ENCODE data around the gene CEBPG. TPM values are rescaled to one million over a fixed set of nuclear protein-coding genes. Genes with fewer than 3 reads are reported as not detected.

The CEBPG gene
- total RNA-seq, 4 donors from 2014 or later: 22.4 to 66.7 (median 46.9) TPM

GRCh38 chr19:33334271-33334670 is 39.2 kb upstream of the CEBPG start:
- Histone ChIP-seq H3K36me3 (no peaks in the 10 kb centered on the region), H3K9me3 (no peaks in the 10 kb centered on the region), H3K4me1 (peaks cover 0 to 3% (median 0%) of the 10 kb centered on the region in 4 donors), H3K27me3 (no peaks in the 10 kb centered on the region), H3K4me3 (no peak overlapping the region), H3K27ac (no peak overlapping the region)
- no peak for TF ChIP-seq EP300 (IDR thresholded peaks at IDR 0.05; ENCODE audit: low read depth)
- in situ Hi-C loops (cut with MboI; ENCODE audit: low pct_ligation_motif_present in 1 of 4, low pct_unique_long_range_greater_than_20kb in 1 of 4, low sequenced_read_pairs in 3 of 4) (no loop called here), intact Hi-C loops (cut with DNase I; ENCODE audit: low total_unique reads) (no loop called here)
- 96 to 98% methylated on average over 3 of the region's 3 CpGs for WGBS, 2 donors (ENCODE audit: low coverage in 1 of 2)
- DNase-seq: no peak

GRCh38 chr19:33335446-33335845 is 38.1 kb upstream of the CEBPG start:
- 80 to 84% methylated on average over 2 to 5 of the region's 5 CpGs for WGBS, 2 donors (ENCODE audit: low coverage in 1 of 2)
- in situ Hi-C loops (cut with MboI; ENCODE audit: low pct_ligation_motif_present in 1 of 4, low pct_unique_long_range_greater_than_20kb in 1 of 4, low sequenced_read_pairs in 3 of 4) (no loop called here), intact Hi-C loops (cut with DNase I; ENCODE audit: low total_unique reads) (no loop called here)
- no peak for DNase-seq
- H3K4me1 ChIP-seq: peaks cover 0 to 5% (median 0%) of the 10 kb centered on the region in 4 donors
- no peak overlapping the region for H3K27ac ChIP-seq
- no peaks in the 10 kb centered on the region for H3K27me3 ChIP-seq
- TF ChIP-seq POLR2AphosphoS5 (IDR thresholded peaks at IDR 0.05) (no peak), CTCF (IDR thresholded peaks at IDR 0.05) (no peak), POLR2A (IDR thresholded peaks at IDR 0.05) (no peak), EP300 (IDR thresholded peaks at IDR 0.05; ENCODE audit: low read depth) (no peak)
- H3K4me3 ChIP-seq: no peak overlapping the region
- no peaks in the 10 kb centered on the region for H3K36me3 ChIP-seq
- H3K9me3 ChIP-seq: no peaks in the 10 kb centered on the region

- intact Hi-C loops (cut with DNase I; ENCODE audit: low total_unique reads): no loop called here
Observed at GRCh38 chr19:33339016-33339984, 34.2 kb upstream of the CEBPG start.

GRCh38 chr19:33340991-33341390 is 32.5 kb upstream of the CEBPG start:
- H3K4me1 ChIP-seq: peaks cover 0 to 5% (median 0%) of the 10 kb centered on the region in 4 donors
- DNase-seq: no peak
- no peak overlapping the region for H3K4me3 ChIP-seq
- intact Hi-C loops (cut with DNase I; ENCODE audit: low total_unique reads) (no loop called here), in situ Hi-C loops (cut with MboI; ENCODE audit: low pct_ligation_motif_present in 1 of 4, low pct_unique_long_range_greater_than_20kb in 1 of 4, low sequenced_read_pairs in 3 of 4) (no loop called here)
- H3K9me3 ChIP-seq: no peaks in the 10 kb centered on the region
- no peak overlapping the region for H3K27ac ChIP-seq
- TF ChIP-seq POLR2A (IDR thresholded peaks at IDR 0.05) (no peak), EP300 (IDR thresholded peaks at IDR 0.05; ENCODE audit: low read depth) (no peak), CTCF (IDR thresholded peaks at IDR 0.05) (no peak), POLR2AphosphoS5 (IDR thresholded peaks at IDR 0.05) (no peak)
- WGBS, 2 donors (ENCODE audit: low coverage in 1 of 2): 75 to 83% methylated on average over 2 of the region's 2 CpGs
- no peaks in the 10 kb centered on the region for H3K27me3 ChIP-seq
- H3K36me3 ChIP-seq: no peaks in the 10 kb centered on the region

More at GRCh38 chr19:33339016-33339984, 34.2 kb upstream of the CEBPG start:
- H3K27ac ChIP-seq: no peak overlapping the region
- H3K27me3 ChIP-seq: no peaks in the 10 kb centered on the region
- H3K36me3 ChIP-seq: no peaks in the 10 kb centered on the region
- no peak for TF ChIP-seq POLR2A (IDR thresholded peaks at IDR 0.05)
- no peak for TF ChIP-seq CTCF (IDR thresholded peaks at IDR 0.05)
- TF ChIP-seq POLR2AphosphoS5 (IDR thresholded peaks at IDR 0.05): no peak
- TF ChIP-seq EP300 (IDR thresholded peaks at IDR 0.05; ENCODE audit: low read depth): no peak
- H3K4me1 ChIP-seq: peaks cover 0 to 5% (median 0%) of the 10 kb centered on the region in 4 donors
- no peak overlapping the region for H3K4me3 ChIP-seq
- in situ Hi-C loops (cut with MboI; ENCODE audit: low pct_ligation_motif_present in 1 of 4, low pct_unique_long_range_greater_than_20kb in 1 of 4, low sequenced_read_pairs in 3 of 4): no loop called here
- no peaks in the 10 kb centered on the region for H3K9me3 ChIP-seq
- WGBS, 2 donors (ENCODE audit: low coverage in 1 of 2): 69 to 76% methylated on average over 7 to 8 of the region's 8 CpGs
- DNase-seq: no peak

Measured in transverse colon (tissue), 4 donors.